NCI-H2227 treated with DMSO at 0.1 percent for 48 hours (cell line): ENCODE measurements around the gene NCKAP5.
A peak's percentile ranks its signal among the peaks of the same experiment; 100 is the strongest.

Experiments used
- DNase-seq: peaks from one replicate; lab custom pipeline; 2025; lab: John Stamatoyannopoulos, UW

The NCKAP5 gene

GRCh38 chr2:132754867-132755472 lies 813.3 kb downstream of the NCKAP5 start:
- DNase-seq, result no peak

GRCh38 chr2:132754392-132754791 lies 813.9 kb downstream of the NCKAP5 start:
- no peak for DNase-seq

GRCh38 chr2:132752421-132753206 lies 815.6 kb downstream of the NCKAP5 start:
- no peak for DNase-seq

- no peak for DNase-seq
Measured at GRCh38 chr2:132751836-132752235, 816.4 kb downstream of the NCKAP5 start.

GRCh38 chr2:132750606-132751005 lies 817.7 kb downstream of the NCKAP5 start:
- DNase-seq, result no peak

GRCh38 chr2:132747046-132747445 lies 821.2 kb downstream of the NCKAP5 start:
- peak; percentile 69 for DNase-seq

- no peak for DNase-seq
Measured at GRCh38 chr2:132741754-132742153, 826.5 kb downstream of the NCKAP5 start.

GRCh38 chr2:132740081-132740720 lies 828.1 kb downstream of the NCKAP5 start:
- no peak for DNase-seq

- no peak for DNase-seq
Measured at GRCh38 chr2:132738223-132738622, 830.0 kb downstream of the NCKAP5 start.

- DNase-seq, result no peak
Measured at GRCh38 chr2:132736059-132736458, 832.2 kb downstream of the NCKAP5 start.

- DNase-seq, result no peak
Measured at GRCh38 chr2:132734961-132735360, 833.3 kb downstream of the NCKAP5 start.

- DNase-seq, result no peak
Measured at GRCh38 chr2:132733094-132733493, 835.2 kb downstream of the NCKAP5 start.

- DNase-seq, result no peak
Measured at GRCh38 chr2:132732694-132733093, 835.6 kb downstream of the NCKAP5 start.

GRCh38 chr2:132731441-132731840 lies 836.8 kb downstream of the NCKAP5 start:
- no peak for DNase-seq

GRCh38 chr2:132730611-132731010 lies 837.7 kb downstream of the NCKAP5 start:
- peak; percentile 59 for DNase-seq

- peak; percentile 71 for DNase-seq
Measured at GRCh38 chr2:132729522-132729921, 838.7 kb downstream of the NCKAP5 start.

GRCh38 chr2:132726155-132726554 lies 842.1 kb downstream of the NCKAP5 start:
- DNase-seq, result peak; percentile 36

GRCh38 chr2:132725748-132726147 lies 842.5 kb downstream of the NCKAP5 start:
- DNase-seq, result peak; percentile 96

- DNase-seq, result peak; percentile 99
Measured at GRCh38 chr2:132725148-132725547, 843.1 kb downstream of the NCKAP5 start.

GRCh38 chr2:132721938-132722337 lies 846.3 kb downstream of the NCKAP5 start:
- DNase-seq, result no peak

GRCh38 chr2:132720393-132720792 lies 847.9 kb downstream of the NCKAP5 start:
- no peak for DNase-seq

GRCh38 chr2:132719480-132719879 lies 848.8 kb downstream of the NCKAP5 start:
- DNase-seq, result no peak

- DNase-seq, result no peak
Measured at GRCh38 chr2:132716954-132717353, 851.3 kb downstream of the NCKAP5 start.
